NCI-H748 treated with DMSO at 0.1 percent for 48 hours (cell line): ENCODE results near the gene CYP2A13.
"Not testable (repeated sequence)": the region's sequence is repeated elsewhere in the genome, so short reads cannot be mapped to it uniquely, and the experiment has no call there.

Source experiments
- DNase-seq: peaks from one replicate; lab custom pipeline; 2025; lab: John Stamatoyannopoulos, UW

CYP2A13 gene

GRCh38 chr19:41088151-41088550 lies at the start of gene CYP2A13:
Gene CYP2A13, plus strand, starts transcription at chr19:41088451. Its CDS starts 21 bp downstream, at chr19:41088472.
- no peak for DNase-seq

DNA sequence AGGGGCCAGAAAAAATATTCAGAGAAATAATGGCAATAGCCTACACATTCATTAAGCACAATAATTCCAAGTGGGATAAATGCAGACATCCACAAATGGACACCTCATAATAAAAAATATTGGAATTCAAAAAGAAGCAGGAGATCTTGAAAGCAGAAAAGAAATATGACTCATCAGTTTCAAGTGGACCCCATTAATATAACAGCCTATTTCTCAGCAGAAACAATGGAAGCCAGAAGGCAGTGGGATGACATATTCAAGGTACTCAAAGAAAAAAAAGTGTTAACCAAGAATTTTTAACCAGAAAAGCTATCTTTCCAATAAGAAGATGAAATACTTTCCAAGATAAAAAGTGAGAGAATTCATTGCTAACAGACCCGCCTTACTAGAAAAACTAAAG lies 48.4 kb upstream of the CYP2A13 start:
- no peak for DNase-seq

DNA sequence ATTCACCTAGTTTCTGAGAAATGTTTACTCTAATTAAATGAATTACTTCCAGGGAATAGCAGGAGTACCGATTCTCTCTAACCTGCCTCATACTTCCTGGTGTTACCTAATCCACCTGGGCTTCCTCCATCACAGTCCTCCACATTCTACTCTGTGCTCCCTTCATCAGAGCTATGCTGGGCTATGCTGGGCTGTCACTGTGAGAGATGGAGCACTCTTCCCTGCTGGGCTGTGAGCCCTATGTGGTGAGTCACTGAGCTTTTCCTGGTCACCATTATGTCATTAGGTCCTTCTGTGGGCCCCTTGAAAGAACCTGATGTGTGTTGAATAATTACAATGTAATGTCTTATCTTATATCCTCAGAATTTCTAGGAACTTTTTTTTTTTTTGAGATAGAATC lies 43.2 kb upstream of the CYP2A13 start:
- DNase-seq: not testable (repeated sequence)

GRCh38 chr19:41050426-41050825 lies 37.8 kb upstream of the CYP2A13 start:
- DNase-seq: no peak

DNA sequence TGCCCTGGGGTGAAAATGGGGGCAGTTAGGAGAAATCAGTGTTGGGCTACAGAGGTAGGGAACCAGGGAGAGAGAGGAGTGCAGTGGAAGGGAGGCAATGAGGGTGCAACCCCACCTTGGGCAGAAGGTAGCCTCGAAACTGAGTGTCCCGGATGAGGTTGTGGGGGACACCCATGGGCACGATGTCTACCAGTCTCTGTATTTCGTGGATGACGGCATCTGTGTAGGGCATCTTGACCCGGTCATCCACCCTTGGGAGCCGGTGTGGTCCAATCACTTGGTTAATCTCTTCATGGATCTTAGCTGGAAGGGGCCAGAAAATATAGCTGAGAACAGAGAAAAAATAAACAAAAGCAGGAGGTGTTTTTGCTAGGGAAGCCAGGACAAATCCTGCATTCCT lies 36.1 kb upstream of the CYP2A13 start:
- DNase-seq: not testable (repeated sequence)

DNA sequence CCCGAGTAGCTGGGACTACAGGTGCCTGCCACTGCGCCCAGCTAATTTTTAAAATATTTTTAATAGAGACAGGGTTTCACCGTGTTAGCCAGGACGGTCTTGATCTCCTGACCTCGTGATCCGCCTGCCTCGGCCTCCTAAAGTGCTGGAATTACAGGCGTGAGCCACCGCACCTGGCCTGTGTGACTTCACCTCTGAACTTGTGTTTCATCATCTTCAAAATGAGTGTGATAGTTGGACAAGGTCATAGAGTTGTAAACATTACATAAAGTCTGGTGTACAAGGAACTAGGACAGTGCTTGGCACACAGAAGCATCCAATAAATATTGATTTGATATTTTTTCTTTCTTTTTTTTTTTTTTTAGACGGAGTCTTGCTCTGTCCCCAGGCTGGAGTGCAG lies 34.9 kb upstream of the CYP2A13 start:
- DNase-seq: not testable (repeated sequence)

DNA sequence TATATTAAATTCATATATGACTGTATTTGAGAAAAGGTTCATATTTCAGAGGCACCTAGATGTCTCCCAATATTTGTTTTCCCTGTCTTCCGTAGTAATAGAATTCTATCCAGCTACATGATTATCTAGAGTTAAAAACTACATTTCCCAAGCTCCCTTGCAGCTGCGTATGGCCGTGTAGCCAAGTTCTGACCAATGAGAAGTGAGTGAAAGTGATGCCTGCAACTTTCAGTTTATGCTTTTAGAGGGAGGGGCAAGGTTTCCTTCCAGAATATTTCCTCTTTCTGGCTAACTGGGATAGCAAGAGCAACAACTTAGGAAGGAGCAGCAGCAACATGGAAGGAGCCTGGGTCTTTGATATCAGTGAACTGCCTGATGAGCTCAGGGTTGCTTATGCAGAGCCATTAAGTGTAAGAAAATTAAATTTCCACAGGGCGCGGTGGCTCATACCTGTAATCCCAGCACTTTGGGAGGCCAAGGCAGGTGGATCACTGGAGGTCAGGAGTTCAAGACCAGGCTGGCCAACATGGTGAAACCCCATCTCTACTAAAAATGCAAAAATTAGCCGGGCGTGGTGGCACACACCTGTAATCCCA lies 23.2 kb upstream of the CYP2A13 start:
- DNase-seq: no peak

GRCh38 chr19:41076286-41076685 lies 12.0 kb upstream of the CYP2A13 start:
- no peak for DNase-seq

GRCh38 chr19:41083516-41083915 lies 4.7 kb upstream of the CYP2A13 start:
- no peak for DNase-seq

- no peak for DNase-seq
Measured at GRCh38 chr19:41085748-41086415, 2.4 kb upstream of the CYP2A13 start.

DNA sequence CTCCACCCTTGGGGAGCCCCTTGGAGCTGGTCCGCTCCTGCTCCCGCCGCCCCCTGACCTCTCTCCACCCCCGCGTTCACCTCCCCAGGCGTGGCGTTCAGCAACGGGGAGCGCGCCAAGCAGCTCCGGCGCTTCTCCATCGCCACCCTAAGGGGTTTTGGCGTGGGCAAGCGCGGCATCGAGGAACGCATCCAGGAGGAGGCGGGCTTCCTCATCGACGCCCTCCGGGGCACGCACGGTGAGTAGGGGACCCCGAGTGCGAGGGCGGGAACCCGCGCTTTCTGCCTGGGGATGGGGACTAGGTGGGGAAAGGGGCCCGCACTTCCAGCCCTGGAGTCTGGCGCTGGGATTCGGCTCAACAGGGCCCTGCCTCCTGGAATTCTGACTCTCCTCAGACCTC lies 1.7 kb downstream of the CYP2A13 start:
- DNase-seq: no peak

GRCh38 chr19:41095703-41096102 lies 7.5 kb downstream of the CYP2A13 start:
- DNase-seq: no peak

DNA sequence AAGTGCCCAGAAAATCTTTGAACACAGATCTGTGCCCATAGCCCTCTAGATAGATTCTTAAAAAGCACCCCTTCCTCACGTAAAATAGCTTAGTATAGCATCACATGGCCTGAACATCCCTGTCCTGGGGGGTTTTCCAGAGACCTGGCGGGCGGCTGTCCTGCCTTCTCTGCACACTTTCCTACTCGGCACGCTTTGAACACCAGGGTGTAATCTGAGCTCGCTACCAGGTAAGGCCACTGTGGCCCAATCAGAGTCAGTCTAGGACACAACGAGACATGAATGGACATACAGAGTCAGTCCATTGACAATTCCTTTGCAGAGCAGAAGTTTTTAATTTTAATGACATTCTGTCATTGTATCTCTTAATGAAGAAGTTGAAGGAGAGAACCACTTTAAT lies 8.1 kb downstream of the CYP2A13 start:
- no peak for DNase-seq

- DNase-seq: no peak
Measured at GRCh38 chr19:41097302-41097701, 9.1 kb downstream of the CYP2A13 start.

- DNase-seq: no peak
Measured at GRCh38 chr19:41098762-41099161, 10.5 kb downstream of the CYP2A13 start.

DNA sequence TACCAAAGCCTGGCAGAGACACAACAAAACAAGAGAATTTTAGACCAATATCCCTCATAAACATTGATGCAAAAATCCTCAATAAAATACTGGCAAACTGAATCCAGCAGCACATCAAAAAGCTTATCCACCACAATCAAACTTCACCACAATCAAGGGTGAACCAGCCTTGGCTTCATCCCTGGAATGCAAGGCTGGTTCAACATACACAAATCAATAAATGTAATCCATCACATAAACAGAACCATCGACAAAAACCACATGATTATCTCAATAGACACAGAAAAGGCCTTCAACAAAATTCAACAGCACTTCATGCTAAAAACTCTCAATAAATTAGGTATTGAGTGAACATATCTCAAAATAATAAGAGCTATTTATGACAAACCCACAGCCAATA lies 14.0 kb downstream of the CYP2A13 start:
- not testable (repeated sequence) for DNase-seq

DNA sequence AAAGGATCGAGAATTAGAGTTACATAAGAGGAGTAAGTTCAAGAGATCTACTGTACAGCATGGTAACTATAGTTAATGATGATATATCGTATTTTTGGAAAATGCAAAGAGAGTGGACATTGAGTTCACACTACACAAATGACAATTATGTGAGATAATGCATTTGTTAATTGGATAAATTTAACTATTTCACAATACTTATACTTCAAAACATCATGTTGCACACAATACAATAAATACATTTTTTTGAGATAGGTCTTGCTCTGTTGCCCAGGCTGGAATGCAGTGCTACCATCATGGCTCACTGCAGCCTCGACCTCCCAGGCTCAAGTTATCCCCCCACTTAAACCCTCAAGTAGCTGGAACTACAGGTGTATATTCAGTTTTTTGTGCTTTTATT lies 17.9 kb downstream of the CYP2A13 start:
- no peak for DNase-seq

DNA sequence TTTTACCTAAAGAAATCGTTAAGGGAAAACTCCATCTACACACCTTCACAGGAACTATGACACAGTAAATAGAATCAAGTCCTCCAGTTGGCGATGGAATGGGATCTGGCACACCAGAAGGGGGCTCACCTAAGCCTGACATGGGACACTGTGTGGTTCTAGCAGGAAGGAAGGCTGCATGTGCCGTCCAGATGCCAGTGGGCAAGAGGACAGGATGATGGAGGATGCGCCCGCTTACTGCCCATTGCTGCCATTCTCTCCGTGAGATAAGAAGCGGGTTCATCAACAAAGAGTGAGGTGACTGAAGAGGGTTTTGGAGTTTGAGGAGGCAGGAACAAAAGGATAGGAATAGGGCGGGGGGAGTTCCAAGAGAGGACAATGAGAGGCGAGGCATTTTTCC lies 23.0 kb downstream of the CYP2A13 start:
- DNase-seq: no peak

DNA sequence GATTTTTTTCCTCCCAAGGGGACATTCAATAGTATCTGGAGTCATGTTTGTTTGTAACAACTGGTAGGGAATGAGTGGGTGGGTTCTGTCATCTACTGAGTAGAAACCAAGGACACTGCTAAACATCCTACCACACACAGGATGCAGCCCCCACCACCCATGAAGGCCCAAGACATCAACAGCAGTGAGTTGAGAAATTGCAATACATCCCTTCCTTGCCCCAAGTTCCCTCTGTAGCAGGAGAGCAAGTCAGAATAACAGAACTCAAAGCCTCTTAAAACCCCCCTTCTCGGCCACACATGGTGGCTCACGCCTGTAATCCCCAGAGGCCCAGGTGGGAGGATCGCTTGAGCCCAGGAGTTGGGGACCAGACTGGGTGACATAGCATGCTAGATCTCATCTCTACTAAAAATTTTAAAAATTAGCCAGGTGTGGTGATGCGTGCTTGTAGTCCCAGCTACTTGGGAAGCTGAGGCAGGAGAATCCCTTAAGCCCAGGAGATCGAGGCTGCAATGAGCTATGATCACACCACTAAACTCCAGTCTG lies 23.6 kb downstream of the CYP2A13 start:
- no peak for DNase-seq

GRCh38 chr19:41112728-41113290 lies 24.6 kb downstream of the CYP2A13 start:
- no peak for DNase-seq

DNA sequence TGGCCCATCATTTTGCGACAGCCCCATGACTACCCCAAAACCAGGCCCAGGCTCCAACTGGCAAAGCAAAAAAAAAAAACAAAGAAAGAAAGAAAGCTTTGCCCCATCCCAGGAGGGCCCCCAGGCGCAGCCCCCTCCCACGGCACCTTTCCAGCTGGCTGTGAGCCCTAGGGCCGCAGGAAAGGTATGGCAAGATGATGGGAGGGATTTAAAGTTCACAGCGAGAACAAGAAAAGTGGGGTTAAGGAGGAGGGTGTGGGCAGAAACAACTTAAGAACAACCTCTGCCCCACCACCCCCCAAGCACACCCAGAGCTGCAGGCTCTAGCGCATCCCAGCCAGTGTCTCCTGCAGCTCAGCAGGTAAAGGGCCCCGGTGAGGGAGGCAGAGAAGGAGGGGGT lies 25.9 kb downstream of the CYP2A13 start, which contains the start of gene CYP2F1:
Gene CYP2F1, plus strand, starts transcription at position 301 of the 400 bp plus-strand sequence. CDS start 1,757 bp downstream, outside the sequence.
- DNase-seq: no peak

DNA sequence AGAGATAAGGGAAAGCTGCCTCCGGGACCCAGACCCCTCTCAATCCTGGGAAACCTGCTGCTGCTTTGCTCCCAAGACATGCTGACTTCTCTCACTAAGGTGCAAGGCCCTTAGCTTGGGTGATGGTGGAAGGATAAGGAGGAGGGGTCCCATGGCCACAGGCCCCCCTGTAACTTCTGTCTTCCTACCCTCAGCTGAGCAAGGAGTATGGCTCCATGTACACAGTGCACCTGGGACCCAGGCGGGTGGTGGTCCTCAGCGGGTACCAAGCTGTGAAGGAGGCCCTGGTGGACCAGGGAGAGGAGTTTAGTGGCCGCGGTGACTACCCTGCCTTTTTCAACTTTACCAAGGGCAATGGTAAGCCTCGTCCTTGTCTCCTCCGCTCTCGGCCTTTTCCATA lies 28.0 kb downstream of the CYP2A13 start:
- DNase-seq: no peak
